LNCAP (cell line): Measurements from ENCODE around the gene SLC9A9.

Experiments
- TF ChIP-seq, protein P1 (sequence below): fragments of 450-650 bp; IDR thresholded peaks from 2 replicates; pipeline ENCODE4 v1.5.1; 2017; ENCODE audit warnings: mild to moderate bottlenecking

The SLC9A9 gene

DNA sequence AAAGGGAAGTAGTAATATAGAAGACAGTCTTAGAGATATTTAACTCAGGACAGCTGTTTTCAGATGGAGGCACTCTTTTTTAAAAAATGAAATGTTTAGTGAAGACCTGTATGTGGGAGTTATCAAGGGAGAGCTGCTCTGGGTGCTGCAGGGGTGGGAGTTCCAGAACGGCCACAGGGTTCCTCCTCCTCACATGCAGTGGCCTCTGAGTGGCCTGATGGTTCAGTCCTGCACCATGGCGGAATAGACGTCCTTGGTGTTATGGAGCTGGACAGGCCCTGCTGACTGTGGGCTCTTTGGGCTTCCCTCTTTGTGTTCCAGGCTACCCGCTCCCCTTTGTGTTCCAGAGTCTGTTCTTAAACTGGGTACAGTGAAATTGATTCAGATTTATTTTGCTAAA, 602.6 kb downstream of the SLC9A9 start:
- TF ChIP-seq, protein P1, sequence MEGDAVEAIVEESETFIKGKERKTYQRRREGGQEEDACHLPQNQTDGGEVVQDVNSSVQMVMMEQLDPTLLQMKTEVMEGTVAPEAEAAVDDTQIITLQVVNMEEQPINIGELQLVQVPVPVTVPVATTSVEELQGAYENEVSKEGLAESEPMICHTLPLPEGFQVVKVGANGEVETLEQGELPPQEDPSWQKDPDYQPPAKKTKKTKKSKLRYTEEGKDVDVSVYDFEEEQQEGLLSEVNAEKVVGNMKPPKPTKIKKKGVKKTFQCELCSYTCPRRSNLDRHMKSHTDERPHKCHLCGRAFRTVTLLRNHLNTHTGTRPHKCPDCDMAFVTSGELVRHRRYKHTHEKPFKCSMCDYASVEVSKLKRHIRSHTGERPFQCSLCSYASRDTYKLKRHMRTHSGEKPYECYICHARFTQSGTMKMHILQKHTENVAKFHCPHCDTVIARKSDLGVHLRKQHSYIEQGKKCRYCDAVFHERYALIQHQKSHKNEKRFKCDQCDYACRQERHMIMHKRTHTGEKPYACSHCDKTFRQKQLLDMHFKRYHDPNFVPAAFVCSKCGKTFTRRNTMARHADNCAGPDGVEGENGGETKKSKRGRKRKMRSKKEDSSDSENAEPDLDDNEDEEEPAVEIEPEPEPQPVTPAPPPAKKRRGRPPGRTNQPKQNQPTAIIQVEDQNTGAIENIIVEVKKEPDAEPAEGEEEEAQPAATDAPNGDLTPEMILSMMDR: no peak

DNA sequence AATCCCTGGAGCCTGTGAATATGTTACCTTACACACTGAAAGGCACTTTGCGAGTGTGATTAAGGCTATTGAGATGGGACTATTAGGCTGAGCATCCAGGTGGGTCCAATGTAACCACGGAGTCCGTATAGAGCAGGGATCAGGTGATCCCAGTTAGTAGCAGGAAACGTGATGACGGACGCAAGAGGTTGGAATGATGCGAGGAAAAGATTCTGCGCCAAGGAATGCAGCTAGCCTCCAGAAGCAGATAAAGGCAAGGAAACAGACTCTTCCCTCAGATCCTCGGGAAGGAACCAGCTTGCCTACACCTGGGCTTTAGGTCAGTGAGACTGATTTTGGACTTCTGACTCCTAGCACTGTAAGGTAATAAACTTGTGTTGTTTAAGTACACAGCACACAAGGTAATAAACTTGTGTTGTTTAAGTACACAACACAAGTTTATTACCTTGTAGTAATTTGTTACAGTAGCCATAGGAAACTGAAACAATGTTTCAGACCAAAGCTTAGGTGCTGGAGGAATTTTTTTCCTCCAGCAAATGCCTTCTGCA, 603.7 kb downstream of the SLC9A9 start:
- TF ChIP-seq, protein P1: no peak

DNA sequence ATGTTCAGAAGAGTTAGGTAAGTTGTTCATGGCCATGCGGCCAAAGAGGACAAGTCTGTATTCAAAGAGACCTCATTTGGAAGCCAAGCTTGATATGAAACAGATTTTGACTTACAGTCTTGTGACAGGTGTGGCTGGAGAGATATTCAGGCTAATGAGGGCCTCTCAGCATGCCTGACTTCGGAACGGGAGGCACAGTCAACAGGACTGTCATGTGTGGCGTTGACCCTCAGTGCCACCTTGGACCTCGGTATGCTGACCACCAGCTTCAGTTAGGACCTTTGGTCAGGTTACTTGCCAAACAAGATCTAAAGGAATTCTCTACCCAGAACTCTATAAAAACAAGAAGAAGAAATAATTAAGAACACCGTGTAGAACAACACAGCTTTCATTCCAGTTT, 604.6 kb downstream of the SLC9A9 start:
- TF ChIP-seq, protein P1: no peak

DNA sequence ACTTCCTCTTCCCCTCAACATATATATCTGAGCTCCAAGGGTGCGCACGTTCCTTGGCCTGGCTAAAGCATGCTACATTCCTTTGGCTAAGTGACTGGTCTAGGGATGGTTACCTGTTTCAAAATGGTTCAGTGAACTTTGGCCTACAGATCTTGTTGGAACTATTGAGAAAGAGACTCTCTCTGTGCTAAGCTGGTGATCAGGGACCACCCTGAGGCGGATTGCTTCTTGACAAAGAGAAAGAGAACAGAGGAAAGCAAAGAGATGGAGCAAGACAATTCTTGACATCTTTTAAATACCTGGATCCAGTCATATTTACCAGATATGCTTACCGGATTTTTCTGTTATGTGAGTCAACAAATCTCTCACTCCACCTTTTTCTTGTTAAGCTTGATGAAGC, 605.6 kb downstream of the SLC9A9 start:
- TF ChIP-seq, protein P1: no peak

DNA sequence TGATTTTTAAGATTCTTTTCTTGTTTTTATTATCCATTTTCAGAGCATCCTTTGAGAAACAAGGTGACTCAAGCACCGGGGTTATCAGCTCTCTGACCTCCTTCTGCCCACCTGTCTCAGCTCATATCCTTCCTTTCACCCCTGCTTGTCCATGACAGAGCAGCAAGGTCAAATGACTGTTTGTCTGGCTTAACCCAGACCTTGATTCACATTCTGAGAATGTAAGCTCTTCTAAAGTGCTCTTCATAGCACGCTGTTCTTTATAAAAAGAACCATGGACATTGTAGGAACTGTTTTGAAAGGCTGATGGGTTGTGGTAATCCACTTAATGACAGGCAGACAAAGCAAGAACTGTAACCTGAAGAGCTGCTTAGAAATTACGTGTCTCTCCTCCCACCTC, 606.2 kb downstream of the SLC9A9 start:
- TF ChIP-seq, protein P1: no peak

DNA sequence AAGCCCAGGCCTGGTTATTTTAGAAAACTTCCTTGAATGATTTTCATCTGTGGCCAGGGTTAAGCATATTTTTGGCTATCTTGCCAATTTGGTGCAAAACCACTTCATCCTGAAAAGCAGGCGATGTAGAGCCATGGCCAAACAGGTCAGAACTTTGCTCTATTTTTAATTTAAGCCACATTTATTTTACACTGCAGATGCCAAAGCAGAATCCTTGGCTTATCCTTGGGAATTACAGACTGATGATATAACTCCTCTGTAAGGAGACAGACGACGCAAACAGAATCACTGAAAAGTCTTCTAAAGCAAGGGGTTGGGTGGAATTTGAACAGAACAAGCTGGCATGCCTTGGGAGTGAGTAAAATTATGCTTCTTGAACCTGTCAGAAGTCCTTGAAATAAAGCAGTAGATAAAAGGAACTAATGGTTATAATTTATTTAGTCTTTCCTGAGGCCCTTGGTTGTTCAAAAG, 606.8 kb downstream of the SLC9A9 start:
- TF ChIP-seq, protein P1: no peak

DNA sequence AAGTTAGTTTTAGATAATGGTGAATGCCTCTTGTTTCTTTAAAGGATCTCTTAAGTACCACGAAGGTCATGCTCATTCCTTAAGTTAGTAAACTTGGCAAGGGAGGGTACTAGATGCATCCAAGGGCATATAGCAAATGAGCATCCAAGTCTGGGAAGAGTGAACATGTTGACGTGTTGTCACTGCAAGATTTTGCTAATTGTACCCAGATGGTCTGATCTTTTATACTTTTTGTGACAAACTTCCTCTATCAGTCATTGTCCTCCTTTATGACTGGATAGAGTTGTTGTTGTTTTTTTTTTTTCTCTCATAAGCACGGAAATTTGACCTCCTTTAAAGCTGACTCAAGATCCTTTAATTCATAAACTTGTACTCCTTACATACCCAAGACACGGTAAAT, 607.4 kb downstream of the SLC9A9 start:
- TF ChIP-seq, protein P1: no peak

DNA sequence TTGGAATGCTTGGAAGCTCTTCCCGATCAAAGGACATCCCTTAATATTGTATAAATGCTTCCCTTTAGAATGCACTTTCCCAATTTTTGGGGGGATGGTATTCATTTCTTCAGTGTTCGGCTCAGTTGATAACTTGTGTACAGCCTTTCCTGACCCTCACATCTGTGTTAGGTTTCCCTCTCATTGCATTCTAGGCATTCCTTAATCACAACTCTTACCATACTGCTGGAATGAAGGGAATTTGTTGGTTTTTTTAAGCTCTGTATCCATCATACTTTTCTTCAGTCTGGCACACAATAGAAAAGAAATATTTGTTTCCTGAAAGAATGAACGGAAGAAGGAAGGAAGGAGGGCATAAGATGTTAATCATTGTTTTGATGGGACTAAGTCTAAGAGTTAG, 609.2 kb downstream of the SLC9A9 start:
- TF ChIP-seq, protein P1: no peak
